Naive thymus-derived CD8-positive, alpha-beta T cell (primary cell): ENCODE measurements around the gene OSCP1. TPM values are rescaled to one million over a fixed set of nuclear protein-coding genes. Genes with fewer than 3 reads are reported as not detected.
A peak's percentile ranks its signal among the peaks of the same experiment; 100 is the strongest.

ENCODE experiments used
- ATAC-seq, 2 donors: fragments of 150-1000 bp; cut with Tn5 transposase in 1 of 2; sonication (Bioruptor Pico), chemical (Tn5 transposase) in 1 of 2; 1 replicate in 1 of 2; 2 replicates in 1 of 2; pipeline ENCODE4 v1.10.0; 2021; ENCODE audit warnings: mild to moderate bottlenecking in 2 of 2, moderate library complexity in 2 of 2
- POLR2A ChIA-PET: fragments of 350-600 bp; sonication (Branson Sonifier 250); formaldehyde crosslinking; loops from one replicate; lab custom pipeline; 2021; ENCODE audit warnings: antibody characterized with exemption; lab: Charles Lee
- DNase-seq, 10 donors: peaks; one replicate each; pipeline versions ENCODE4 v3.0.0 to v3.0.0-alpha.2; 2020 to 2022
- H3K27ac Mint-ChIP-seq, 10 donors: one replicate each; pipeline ENCODE4 v1.8.0; 2020 to 2022; ENCODE audit warnings: mild to moderate bottlenecking in 10 of 10, mixed read lengths in 10 of 10, moderate library complexity in 4 of 10, inconsistent platforms in 1 of 10
- H3K27me3 Mint-ChIP-seq, 5 donors: one replicate each; pipeline ENCODE4 v1.8.0; 2021 to 2022; ENCODE audit warnings: mixed read lengths in 5 of 5
- H3K36me3 Mint-ChIP-seq, 3 donors: one replicate each; pipeline ENCODE4 v1.8.0; 2020 to 2022; ENCODE audit warnings: mixed read lengths in 3 of 3, mild to moderate bottlenecking in 2 of 3, inconsistent platforms in 1 of 3
- H3K4me1 Mint-ChIP-seq, 4 donors: one replicate each; pipeline ENCODE4 v1.8.0; 2021 to 2022; ENCODE audit warnings: mixed read lengths in 4 of 4
- H3K4me3 Mint-ChIP-seq, 10 donors: one replicate each; pipeline ENCODE4 v1.8.0; 2020 to 2022; ENCODE audit warnings: mild to moderate bottlenecking in 10 of 10, mixed read lengths in 10 of 10, moderate library complexity in 6 of 10, inconsistent platforms in 1 of 10
- H3K9me3 Mint-ChIP-seq, 9 donors: one replicate each; pipeline ENCODE4 v1.8.0; 2020 to 2022; ENCODE audit warnings: mixed read lengths in 9 of 9, mild to moderate bottlenecking in 3 of 9, inconsistent platforms in 1 of 9, moderate library complexity in 1 of 9
- polyA plus RNA-seq, 3 donors: library from polyadenylated mRNA; unstranded; fragments of 300-500 nt; fragmentation: Illumina TruSeq; gene quantifications; one replicate each; pipeline ENCODE4 v1.2.3, GENCODE V29; 2021
- total RNA-seq, 8 experiments: library from RNA in 2 of 8; stranded (reverse) in 2 of 8; gene quantifications; one replicate each; pipeline ENCODE4 v1.2.3 and lab custom pipeline; 2021 to 2026

The OSCP1 gene
- total and polyA plus RNA-seq, 5 experiments from 2014 or later, result 0.24 to 1.7 (median 1.4) TPM

DNA sequence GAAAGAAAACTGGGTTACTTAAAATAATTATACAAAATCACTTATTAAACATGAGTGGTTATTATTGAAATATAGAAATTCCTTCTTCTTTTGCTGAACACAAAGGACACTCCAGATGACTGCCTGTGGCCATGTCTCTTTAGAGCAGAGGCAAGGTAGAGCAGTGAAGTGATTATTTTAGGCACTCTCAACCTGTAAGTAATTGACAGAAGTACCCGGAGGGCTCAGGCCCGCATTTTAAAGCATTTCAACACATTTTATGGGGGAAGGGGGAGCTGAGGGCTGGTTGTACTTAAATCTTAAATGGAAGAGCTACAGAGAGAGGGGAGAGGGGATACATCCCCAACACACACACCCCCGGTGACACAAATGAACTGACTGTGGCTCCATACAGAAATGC is 10.2 kb downstream of the OSCP1 start:
- ATAC-seq (no peak), DNase-seq (no peak)
- no peak overlapping the region for H3K4me3 Mint-ChIP-seq
- H3K4me1 Mint-ChIP-seq, result no peaks in the 10 kb centered on the region
- H3K27me3 Mint-ChIP-seq, result no peaks in the 10 kb centered on the region
- H3K27ac Mint-ChIP-seq, result no peak overlapping the region
- no peaks in the 10 kb centered on the region for H3K36me3 Mint-ChIP-seq
- H3K9me3 Mint-ChIP-seq, result no peaks in the 10 kb centered on the region
- POLR2A ChIA-PET, result no interaction called here

DNA sequence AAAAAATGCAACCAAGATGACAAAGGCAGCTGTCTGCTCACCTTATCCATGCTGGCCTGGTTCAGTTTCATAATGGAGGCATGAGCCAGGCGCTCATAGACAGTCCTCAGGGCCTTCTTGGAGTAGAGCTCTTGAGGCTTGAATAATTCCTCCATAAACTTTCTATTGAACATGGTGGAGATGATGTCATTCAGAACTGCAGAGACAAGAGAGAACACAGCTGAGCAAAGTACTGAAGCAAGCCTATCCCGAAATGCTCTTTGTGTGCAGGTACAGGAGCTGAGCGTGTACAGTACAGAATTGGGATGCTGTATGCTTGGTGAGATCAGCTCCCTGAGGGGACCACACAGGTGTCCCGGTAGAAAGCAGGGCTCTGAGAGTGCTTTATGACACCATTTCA is 11.5 kb downstream of the OSCP1 start:
- Mint-ChIP-seq H3K9me3 (no peaks in the 10 kb centered on the region), H3K4me3 (no peak overlapping the region), H3K27me3 (no peaks in the 10 kb centered on the region), H3K36me3 (no peaks in the 10 kb centered on the region), H3K27ac (no peak overlapping the region), H3K4me1 (no peaks in the 10 kb centered on the region)
- no peak for ATAC-seq
- no peak for DNase-seq
- POLR2A ChIA-PET, result no interaction called here

DNA sequence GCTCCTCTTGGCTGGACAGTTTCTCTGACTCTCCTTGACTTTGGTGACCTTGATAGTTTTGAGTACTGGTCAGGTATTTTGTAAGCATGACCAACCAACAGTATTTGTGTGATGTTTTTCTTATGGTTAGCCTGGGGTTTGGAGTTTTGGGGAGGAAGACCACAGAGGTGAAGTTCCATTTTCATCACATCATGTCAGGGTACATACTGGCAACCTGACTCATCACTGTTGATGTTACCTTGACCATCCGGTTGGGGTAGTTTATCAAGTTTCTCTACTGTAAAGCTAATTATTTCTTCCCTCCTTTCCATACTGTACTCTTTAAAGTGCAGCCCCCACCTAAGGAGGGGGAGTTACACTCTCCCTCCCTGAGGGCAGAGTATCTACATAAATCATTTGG is 13.4 kb downstream of the OSCP1 start:
- no peak overlapping the region for H3K4me3 Mint-ChIP-seq
- no peaks in the 10 kb centered on the region for H3K27me3 Mint-ChIP-seq
- POLR2A ChIA-PET, result no interaction called here
- no peaks in the 10 kb centered on the region for H3K36me3 Mint-ChIP-seq
- ATAC-seq (no peak), DNase-seq (no peak)
- H3K4me1 Mint-ChIP-seq, result no peaks in the 10 kb centered on the region
- no peaks in the 10 kb centered on the region for H3K9me3 Mint-ChIP-seq
- H3K27ac Mint-ChIP-seq, result no peak overlapping the region

DNA sequence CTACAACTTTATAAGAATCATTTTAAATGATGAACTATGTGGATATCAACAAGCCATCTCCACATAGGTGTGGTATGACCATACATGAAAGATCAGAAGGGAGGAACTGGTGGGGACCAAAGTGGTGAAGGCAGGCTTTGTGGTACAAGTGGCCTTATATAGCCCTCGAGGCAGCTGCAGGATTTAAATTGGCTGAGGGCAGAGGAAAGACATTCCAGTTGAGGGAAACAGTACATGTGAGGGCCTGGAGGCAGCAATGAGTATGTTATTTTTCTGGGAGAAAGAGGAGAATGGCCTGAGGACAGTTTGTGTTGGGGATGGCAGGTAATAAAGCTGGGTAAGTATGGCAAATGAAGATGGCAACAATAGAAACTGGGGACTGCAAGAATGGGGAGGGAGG is 17.1 kb downstream of the OSCP1 start:
- DNase-seq, result no peak
- H3K36me3 Mint-ChIP-seq, result peaks cover 0 to 4% (median 0%) of the 10 kb centered on the region in 3 donors
- ATAC-seq, result no peak
- POLR2A ChIA-PET, result no interaction called here
- H3K27ac Mint-ChIP-seq, result no peak overlapping the region
- H3K4me3 Mint-ChIP-seq, result no peak overlapping the region
- no peaks in the 10 kb centered on the region for H3K27me3 Mint-ChIP-seq
- H3K9me3 Mint-ChIP-seq, result no peaks in the 10 kb centered on the region
- no peaks in the 10 kb centered on the region for H3K4me1 Mint-ChIP-seq

DNA sequence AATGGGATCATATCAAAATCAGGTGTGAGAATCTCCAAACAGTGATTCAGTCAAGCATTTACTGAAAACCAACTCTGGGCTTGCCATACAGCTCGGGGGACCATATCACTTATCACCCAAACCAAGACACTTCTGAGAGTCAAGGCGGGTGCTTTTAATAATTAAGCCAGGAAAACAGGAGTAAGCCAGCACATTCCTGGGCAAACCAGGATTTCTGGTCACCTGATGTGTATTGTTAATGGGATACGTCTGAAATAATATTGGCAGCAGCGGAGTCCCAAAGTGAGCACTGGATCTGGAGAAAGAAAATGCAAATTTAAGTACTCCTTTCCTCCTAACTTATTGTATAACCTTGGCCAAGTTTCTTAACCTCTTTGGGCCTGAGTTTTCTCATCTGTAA is 17.6 kb downstream of the OSCP1 start:
- no peak for DNase-seq
- H3K27ac Mint-ChIP-seq, result no peak overlapping the region
- H3K4me3 Mint-ChIP-seq, result no peak overlapping the region
- H3K4me1 Mint-ChIP-seq, result no peaks in the 10 kb centered on the region
- no peaks in the 10 kb centered on the region for H3K9me3 Mint-ChIP-seq
- peaks cover 0 to 4% (median 0%) of the 10 kb centered on the region in 3 donors for H3K36me3 Mint-ChIP-seq
- ATAC-seq, result no peak
- POLR2A ChIA-PET, result no interaction called here
- no peaks in the 10 kb centered on the region for H3K27me3 Mint-ChIP-seq

DNA sequence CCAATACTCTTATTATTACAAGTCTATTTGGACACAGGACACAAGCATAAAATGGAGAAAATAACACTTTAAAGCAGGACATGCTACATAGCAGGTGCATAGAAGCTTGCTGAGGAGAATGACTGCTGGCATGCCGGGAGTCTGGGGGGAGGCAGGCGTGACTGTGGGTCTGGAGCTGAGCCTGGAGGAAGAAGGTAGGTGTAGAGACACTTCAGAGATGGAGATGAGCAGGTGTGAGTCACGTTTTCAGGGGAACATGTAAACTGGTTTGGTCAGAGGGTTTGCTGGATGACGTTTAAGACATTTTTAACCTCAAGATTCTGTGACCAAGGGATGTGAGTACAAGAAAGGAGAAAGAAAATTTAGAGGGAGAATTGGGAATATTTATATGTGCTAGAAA is 24.5 kb downstream of the OSCP1 start:
- ATAC-seq, result no peak
- DNase-seq, result no peak
- Mint-ChIP-seq H3K27ac (peak overlapping the region in 2 of 10 donors; percentile 57 to 74), H3K9me3 (no peaks in the 10 kb centered on the region), H3K27me3 (no peaks in the 10 kb centered on the region), H3K4me3 (no peak overlapping the region), H3K4me1 (peaks cover 4 to 8% (median 7%) of the 10 kb centered on the region in 4 donors), H3K36me3 (no peaks in the 10 kb centered on the region)
- POLR2A ChIA-PET, result no interaction called here

DNA sequence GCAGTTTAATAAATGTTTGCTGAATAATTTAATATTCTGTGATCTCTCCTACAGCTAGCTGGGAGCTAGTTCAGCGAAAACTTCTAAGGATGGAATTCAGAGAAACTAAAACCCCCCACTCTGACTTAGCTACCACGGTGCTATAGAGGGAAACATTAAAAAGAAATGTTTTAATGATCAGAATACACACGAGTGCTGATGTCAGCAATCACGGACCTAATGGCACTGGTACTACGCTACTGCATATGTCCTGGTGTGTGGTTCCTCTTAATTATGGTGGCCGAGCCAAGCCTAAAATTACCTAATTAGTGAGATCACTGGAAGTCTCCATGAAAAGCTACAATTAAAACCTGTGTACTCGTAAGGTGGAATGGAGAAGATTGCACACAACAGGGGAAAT is 28.6 kb downstream of the OSCP1 start:
- H3K4me1 Mint-ChIP-seq, result peaks cover 14 to 27% (median 19%) of the 10 kb centered on the region in 4 donors

DNA sequence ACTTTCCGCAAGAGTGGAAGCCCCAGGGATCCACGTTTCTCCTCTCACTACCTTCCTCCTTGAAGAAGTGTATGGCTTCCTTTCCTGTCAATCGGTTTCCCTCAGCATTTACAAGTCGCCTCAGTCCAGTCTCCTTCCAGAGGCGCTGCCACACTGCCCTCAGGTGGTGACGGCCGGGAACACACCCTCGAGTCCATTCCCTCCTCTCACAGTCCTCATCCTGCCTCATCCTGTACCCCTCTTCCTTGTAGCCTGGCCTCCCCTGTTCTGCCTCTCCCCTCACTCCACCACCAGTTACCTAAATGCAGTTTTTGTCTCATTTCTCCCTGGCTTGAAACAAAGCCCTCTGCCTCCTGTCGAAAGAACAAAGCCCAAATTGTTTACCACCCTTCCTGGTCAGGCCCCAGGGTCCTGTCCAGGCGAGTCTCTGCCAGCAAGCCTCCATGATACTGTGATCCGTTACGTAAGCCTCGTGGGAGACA is 29.4 kb downstream of the OSCP1 start:
- POLR2A ChIA-PET, result interaction anchor here (1.2 to 2.2 kb wide), 3 partner anchors 51 to 78 kb away, joined by 3 to 12 read pairs (median 5); no protein-coding TSS in a partner anchor
- peak overlapping the region; percentile 30 to 82 (median 72) for H3K4me3 Mint-ChIP-seq
- H3K36me3 Mint-ChIP-seq, result no peaks in the 10 kb centered on the region
- H3K27ac Mint-ChIP-seq, result peak overlapping the region; percentile 90 to 98 (median 94)
- DNase-seq (peak; percentile 80 to 93 (median 86)), ATAC-seq (peak; percentile 98 to 99)
- H3K9me3 Mint-ChIP-seq, result no peaks in the 10 kb centered on the region
- H3K27me3 Mint-ChIP-seq, result no peaks in the 10 kb centered on the region
- H3K4me1 Mint-ChIP-seq, result peaks cover 14 to 27% (median 19%) of the 10 kb centered on the region in 4 donors

More for the DNA sequence above, 28.6 kb downstream of the OSCP1 start:
- H3K27me3 Mint-ChIP-seq, result no peaks in the 10 kb centered on the region
- POLR2A ChIA-PET, result interaction anchor here (0.6 to 1.2 kb wide), 2 partner anchors 24 to 80 kb away, joined by 3 to 4 read pairs; partner anchors contain the start of gene LSM10
- no peak for ATAC-seq
- H3K9me3 Mint-ChIP-seq, result no peaks in the 10 kb centered on the region
- peak overlapping the region in 8 of 10 donors; percentile 90 to 98 (median 94) for H3K27ac Mint-ChIP-seq
- peak overlapping the region in 1 of 10 donors; percentile 58 for H3K4me3 Mint-ChIP-seq
- no peak for DNase-seq
- H3K36me3 Mint-ChIP-seq, result no peaks in the 10 kb centered on the region

DNA sequence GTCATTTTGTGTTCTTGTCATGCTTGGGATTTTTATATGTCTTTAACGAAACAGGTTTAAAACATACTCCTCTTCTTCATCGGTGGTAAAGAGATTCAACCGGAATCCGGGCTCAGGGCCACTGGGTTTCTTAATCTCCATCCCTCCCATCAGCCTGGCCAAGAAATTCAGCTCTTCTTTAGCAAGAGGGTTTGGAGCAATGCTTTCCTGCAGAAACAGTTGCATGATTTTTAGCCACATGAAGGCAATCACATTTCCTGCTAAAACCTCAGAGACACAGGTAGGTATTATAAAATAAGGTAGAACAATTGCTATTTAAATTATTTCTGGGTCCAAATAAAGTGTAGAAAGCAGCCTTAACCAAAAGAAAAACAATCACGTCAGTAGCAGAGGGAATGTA is 29.8 kb downstream of the OSCP1 start:
- Mint-ChIP-seq H3K9me3 (no peaks in the 10 kb centered on the region), H3K36me3 (no peaks in the 10 kb centered on the region), H3K4me1 (peaks cover 14 to 27% (median 19%) of the 10 kb centered on the region in 4 donors), H3K4me3 (peak overlapping the region; percentile 30 to 82 (median 72)), H3K27me3 (no peaks in the 10 kb centered on the region), H3K27ac (peak overlapping the region; percentile 90 to 98 (median 94))
- ATAC-seq, result peak; percentile 36 to 68
- no peak for DNase-seq
- POLR2A ChIA-PET, result interaction anchor here (0.7 to 2.2 kb wide), 4 partner anchors 51 to 240 kb away, joined by 3 to 12 read pairs (median 4); no protein-coding TSS in a partner anchor

DNA sequence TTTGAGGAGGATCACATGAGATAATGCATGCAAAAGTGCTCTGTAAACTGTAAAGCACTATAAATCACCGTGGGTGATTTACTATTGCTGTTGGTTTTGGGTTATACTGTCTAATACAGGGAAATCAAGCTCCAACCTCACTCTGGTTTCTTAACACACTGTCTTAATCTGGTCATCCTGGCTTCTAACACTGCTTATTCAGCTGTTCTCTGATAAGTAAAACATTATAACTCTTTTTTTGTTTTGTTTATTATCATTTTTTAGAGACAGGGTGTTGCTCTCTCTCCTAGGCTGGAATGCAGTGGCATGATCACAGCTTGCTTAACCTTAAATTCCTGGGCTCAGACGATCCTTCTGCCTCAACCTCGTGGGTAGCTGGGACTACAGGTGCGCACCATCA is 30.7 kb downstream of the OSCP1 start:
- Mint-ChIP-seq H3K4me1 (peaks cover 14 to 27% (median 19%) of the 10 kb centered on the region in 4 donors), H3K9me3 (no peaks in the 10 kb centered on the region), H3K27me3 (no peaks in the 10 kb centered on the region), H3K27ac (no peak overlapping the region), H3K36me3 (no peaks in the 10 kb centered on the region), H3K4me3 (no peak overlapping the region)
- DNase-seq, result no peak
- ATAC-seq, result no peak
- POLR2A ChIA-PET, result interaction anchor here (0.6 to 2.2 kb wide), 7 partner anchors 11 to 239 kb away, joined by 3 to 12 read pairs (median 4); no protein-coding TSS in a partner anchor

DNA sequence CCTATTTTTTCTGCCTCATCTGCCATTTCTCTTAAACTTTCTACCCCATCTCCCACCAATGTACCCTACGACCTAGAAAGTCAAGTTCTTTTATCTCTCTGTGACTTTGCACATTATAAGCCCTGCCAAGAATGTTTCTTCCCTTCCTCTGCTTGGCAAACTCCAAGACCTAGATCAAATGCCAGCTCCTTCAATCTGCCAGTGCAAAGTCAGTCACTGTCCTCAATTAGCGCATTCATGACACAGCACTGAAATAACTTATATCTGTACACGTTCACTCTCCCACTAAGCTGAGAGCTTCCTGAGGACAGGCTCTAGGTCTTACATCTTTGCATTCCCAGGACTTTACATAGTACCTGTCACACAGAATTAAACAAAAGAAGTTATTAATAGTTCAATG is 31.1 kb downstream of the OSCP1 start:
- Mint-ChIP-seq H3K36me3 (no peaks in the 10 kb centered on the region), H3K27ac (no peak overlapping the region), H3K4me1 (peaks cover 14 to 27% (median 20%) of the 10 kb centered on the region in 4 donors), H3K9me3 (no peaks in the 10 kb centered on the region), H3K27me3 (no peaks in the 10 kb centered on the region), H3K4me3 (no peak overlapping the region)
- DNase-seq (no peak), ATAC-seq (no peak)
- POLR2A ChIA-PET, result interaction anchor here (1.5 to 2.2 kb wide), 3 partner anchors 52 to 76 kb away, joined by 4 to 12 read pairs (median 5); no protein-coding TSS in a partner anchor

DNA sequence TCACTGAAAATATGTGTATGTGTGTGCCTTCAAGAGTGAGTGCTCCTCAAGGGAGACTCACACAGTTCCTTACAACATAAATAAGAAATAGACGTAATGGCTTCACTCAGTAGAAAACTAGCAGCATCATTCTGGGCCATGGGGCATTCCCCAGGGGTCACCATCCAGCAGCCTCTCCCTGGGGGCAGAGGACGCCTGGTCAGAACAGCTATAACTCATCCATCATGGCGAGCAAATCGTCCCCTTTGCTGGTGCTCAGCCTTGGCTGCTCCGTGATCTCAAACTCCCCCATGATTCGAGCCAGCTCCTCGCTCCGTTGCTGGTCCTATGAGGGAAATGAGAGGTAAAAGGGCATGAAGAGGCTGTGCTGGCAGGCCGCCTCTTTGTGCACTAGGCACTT is 32.3 kb downstream of the OSCP1 start:
- Mint-ChIP-seq H3K27ac (peak overlapping the region in 1 of 10 donors; percentile 44), H3K27me3 (no peaks in the 10 kb centered on the region), H3K36me3 (no peaks in the 10 kb centered on the region), H3K9me3 (no peaks in the 10 kb centered on the region), H3K4me1 (peaks cover 14 to 28% (median 20%) of the 10 kb centered on the region in 4 donors), H3K4me3 (no peak overlapping the region)
- no peak for DNase-seq
- ATAC-seq, result no peak
- POLR2A ChIA-PET, result no interaction called here

DNA sequence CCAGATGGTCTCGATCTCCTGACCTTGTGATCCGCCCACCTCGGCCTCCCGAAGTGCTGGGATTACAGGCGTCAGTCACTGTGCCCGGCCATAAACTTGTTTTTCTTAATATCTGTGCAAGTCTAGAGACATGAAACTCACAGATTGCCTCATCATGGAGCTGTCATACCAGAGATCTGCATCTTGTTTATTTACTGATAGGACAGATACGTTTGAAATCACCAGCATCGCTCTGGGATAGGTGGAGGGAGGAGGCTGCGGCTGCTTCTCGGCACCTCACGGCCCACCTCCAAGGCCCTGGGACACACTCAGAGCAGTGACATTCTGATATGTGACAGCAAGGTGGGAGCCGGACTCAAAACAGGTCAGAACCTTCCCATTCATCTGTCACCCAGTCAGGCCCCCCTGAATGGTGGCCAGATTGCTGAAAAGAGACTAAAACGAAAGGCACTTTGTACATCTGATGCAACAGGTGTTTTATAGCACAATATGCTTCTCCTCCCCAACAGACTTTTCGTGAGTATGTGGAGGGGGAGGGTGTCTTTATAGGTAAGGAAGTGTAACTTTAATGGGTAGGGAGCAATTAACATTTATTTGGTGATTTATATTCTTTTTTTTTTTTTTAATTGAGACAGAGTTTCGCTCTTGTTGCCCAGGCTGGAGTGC is 34.5 kb downstream of the OSCP1 start:
- H3K4me3 Mint-ChIP-seq, result no peak overlapping the region
- H3K27me3 Mint-ChIP-seq, result no peaks in the 10 kb centered on the region
- H3K36me3 Mint-ChIP-seq, result no peaks in the 10 kb centered on the region
- H3K4me1 Mint-ChIP-seq, result peaks cover 13 to 34% (median 22%) of the 10 kb centered on the region in 4 donors
- no peak overlapping the region for H3K27ac Mint-ChIP-seq
- no peak for DNase-seq
- H3K9me3 Mint-ChIP-seq, result no peaks in the 10 kb centered on the region
- no peak for ATAC-seq
- POLR2A ChIA-PET, result interaction anchor here (1.3 kb wide), 1 partner anchor 19 kb away, joined by 3 read pairs; the partner anchor contains the start of gene LSM10
